HG02884 (cell line): Measurements from ENCODE around the gene MPO.

Experiments
- ATAC-seq: cut with Tn5 transposase; IDR thresholded peaks from one replicate; pipeline ENCODE4 v1.9.1; 2021; ENCODE audit warnings: mild to moderate bottlenecking, moderate library complexity; ENCODE audit not compliant: unreplicated experiment

MPO gene

DNA sequence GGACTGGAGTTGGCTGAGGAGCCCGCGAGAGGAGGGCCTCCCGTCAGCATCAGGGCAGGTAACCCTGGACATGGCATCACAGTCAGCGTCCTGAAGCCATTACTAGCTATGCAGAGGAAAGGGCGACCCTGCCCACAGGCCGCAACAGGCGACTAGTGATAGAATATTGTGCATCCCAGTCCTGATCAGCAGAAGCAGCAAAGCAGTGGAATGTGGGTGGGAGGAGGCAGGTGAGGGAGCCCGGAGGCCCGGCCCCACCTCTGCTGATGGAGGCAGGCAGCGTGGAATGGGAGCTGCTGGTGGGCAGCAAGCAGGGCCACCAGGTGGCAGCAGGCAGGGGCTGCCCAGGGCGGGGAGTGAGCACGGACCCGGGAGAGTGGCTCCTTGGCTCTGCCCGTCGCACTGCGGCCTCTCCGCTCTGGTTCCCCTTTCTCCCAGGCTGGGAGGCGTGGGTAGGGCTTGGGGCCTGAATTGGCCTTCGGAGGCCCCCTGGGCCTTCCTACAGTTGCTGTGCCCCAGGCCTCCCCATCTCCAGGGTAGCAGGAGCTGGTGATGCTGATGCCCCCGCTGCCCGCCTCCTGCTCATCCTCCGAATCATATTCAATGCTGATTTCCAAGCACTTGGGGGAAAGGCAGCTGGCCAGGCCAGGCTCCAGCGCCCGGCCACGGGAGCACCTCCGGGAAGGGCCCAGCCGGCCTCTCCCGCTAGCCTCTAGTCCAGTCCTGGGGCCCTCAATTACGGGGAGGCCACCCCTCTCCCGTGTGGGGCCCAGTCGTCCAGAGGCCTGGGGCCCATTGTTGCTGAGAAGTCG is 27.6 kb upstream of the MPO start:
- ATAC-seq = no peak

GRCh38 chr17:58307468-58308172 is 26.9 kb upstream of the MPO start:
- no peak for ATAC-seq

- no peak for ATAC-seq
Measured at GRCh38 chr17:58306131-58306951, 25.6 kb upstream of the MPO start.

DNA sequence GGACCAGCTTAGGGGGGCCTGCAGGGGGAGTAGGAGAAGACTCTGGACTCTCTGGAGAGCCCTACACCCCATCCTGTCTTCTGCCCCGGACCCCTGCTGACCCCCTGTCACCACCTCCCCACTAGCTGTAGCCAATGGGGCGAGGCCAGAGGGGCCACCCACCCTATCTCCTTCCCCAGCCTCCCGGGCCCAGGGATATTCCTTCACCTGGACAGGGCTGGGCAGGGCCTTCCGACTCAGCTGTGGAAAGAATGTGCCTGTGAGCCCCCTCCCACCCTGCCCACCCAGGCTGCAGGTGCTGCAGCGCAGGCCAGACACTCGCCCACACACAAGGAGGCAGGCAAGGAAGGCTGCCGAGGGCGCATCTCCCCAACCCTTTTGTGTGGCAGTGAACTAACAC is 24.9 kb upstream of the MPO start:
- ATAC-seq = no peak

GRCh38 chr17:58304750-58305486 is 24.2 kb upstream of the MPO start:
- no peak for ATAC-seq

- no peak for ATAC-seq
Measured at GRCh38 chr17:58303971-58304749, 23.4 kb upstream of the MPO start.

- no peak for ATAC-seq
Measured at GRCh38 chr17:58302919-58303585, 22.3 kb upstream of the MPO start.

GRCh38 chr17:58302171-58302918 is 21.6 kb upstream of the MPO start:
- no peak for ATAC-seq

- no peak for ATAC-seq
Measured at GRCh38 chr17:58301504-58302150, 20.9 kb upstream of the MPO start.

DNA sequence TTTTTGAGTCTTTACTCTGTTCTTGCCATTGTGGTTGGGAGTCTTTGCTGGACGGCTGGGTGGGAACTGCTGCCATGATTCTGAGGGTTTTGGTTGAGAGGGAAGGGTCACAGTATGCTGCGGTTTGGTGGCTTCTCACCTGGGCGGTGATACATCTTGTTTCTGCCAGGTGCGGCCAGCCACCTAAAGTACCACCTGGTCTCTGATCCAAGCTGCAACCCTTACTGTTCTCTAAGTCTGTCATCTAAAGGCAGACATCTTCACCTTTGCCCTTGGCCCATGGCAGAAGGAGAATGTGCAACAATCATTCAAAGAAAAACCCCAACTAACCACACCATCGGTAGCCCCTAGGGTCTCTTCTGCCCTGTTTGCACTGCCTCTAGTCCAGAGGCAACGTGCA is 19.6 kb upstream of the MPO start:
- ATAC-seq = no peak

DNA sequence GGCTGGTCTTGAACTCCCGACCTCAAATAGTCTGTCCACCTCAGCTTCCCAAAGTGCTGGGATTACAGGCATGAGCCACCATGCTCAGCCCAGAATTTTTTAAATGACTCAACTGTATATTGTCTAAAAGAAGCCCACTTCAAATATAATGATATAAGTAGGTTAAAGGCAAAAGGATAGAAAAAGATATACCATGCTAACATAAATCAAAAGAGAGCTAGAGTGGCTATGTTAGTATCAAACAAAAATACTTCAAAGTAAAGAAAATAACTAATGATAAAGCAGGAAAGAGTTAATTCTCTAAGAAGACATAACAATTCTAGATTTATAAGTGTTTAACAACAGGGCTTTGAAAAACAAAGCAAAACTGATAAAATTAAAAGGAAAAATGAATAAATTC is 13.3 kb upstream of the MPO start:
- no peak for ATAC-seq

DNA sequence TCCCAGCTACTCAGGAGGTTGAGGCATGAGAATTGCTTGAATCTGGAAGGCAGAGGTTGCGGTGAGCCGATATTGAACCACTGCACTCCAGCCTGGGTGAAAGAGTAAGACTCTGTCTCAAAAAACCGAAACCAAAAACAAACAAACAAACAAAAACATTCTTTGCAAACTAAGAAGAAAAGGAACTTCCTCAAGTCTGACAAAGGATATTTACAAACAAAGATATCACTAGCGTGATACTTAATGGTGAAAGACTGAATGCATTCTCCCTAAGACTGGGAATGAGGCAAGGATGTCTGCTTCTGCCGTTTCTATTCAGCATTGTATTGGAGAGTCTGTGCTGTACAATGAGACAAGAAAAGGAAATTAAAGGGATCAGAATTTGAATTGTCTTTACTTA is 10.5 kb upstream of the MPO start:
- ATAC-seq = no peak

DNA sequence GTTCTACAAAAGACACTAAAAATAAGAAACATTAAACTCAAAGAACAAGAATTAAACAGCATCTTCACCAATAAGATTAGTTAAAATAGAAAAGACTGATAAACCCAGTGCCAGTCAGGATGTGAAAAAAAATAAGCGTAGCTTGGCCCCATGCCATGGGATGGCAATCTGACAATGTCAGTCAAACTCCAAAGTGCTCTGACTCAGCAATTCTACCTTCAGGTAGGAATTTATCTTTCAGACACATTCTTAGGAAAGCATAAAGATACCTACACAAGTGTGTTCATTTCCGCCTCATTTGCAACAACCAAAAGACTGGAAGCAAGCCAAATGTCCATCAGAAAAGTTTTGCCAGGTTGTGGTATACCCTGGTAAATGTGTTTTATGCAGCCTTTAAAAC is 9.1 kb upstream of the MPO start:
- no peak for ATAC-seq

GRCh38 chr17:58285422-58285810 is 4.7 kb upstream of the MPO start:
- no peak for ATAC-seq

GRCh38 chr17:58284613-58285421 is 4.1 kb upstream of the MPO start:
- ATAC-seq = no peak

DNA sequence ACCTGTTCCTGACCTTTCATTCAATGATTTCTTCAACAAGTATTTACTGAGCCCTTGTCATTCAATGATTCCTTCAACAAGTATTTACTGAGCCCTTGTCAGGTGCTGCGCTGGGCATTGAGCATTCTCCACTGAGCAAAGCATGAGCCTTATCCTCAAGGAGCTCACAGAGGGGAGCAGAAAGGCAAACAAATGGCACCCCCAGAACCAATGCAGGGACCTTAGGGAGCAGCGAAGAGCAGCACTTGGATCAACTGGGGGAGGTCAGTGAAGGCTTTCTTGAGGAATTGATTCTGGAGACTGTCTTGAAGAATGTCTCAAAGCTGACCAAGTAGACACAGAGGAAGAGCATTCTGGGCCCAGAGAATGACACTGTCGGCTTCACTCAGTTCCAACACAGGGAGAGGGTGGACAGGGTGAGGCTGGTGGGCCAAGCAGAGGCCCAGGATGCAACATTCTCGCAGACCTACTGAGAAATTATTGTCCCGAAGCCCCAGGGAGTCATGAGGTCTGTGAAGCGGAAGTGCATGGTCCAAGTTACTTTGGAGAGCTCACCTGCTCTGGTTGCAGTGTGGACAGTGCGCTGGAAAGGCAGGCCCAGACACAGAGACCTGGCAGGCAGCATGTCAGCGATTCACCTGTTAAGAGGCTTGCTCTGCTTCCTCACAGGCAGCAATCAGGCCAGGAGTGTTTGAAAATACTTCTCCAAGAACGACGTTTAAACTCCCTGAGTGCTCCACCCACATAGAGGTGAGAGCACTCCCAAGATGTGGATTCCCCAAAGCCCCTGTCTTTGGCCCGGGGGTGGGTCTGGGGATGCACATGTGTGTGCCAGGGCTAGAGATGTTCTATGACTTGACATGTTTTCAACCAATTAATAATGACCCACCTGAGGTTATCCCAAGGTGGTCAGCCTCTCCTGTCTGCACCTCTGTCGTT is 3.2 kb upstream of the MPO start:
- ATAC-seq = no peak

- ATAC-seq = no peak
Measured at GRCh38 chr17:58282442-58282841, 1.7 kb upstream of the MPO start.
